ENCODE results near the gene PRODH. TPM values are rescaled to one million over a fixed set of nuclear protein-coding genes. Genes with fewer than 3 reads are reported as not detected.
"Not testable (repeated sequence)": the region's sequence is repeated elsewhere in the genome, so short reads cannot be mapped to it uniquely, and the experiment has no call there.

The PRODH gene
- total RNA-seq, 2 donors from 2014 or later: 65.1 to 67.5 TPM

GRCh38 chr22:18975434-18976196 lies 39.5 kb upstream of the PRODH start:
- no peak overlapping the region for H3K27ac ChIP-seq (ENCODE audit: low read depth, low read length)
- H3K9me3 Mint-ChIP-seq: peaks cover 6% of the 10 kb centered on the region
- TF ChIP-seq, protein P1, sequence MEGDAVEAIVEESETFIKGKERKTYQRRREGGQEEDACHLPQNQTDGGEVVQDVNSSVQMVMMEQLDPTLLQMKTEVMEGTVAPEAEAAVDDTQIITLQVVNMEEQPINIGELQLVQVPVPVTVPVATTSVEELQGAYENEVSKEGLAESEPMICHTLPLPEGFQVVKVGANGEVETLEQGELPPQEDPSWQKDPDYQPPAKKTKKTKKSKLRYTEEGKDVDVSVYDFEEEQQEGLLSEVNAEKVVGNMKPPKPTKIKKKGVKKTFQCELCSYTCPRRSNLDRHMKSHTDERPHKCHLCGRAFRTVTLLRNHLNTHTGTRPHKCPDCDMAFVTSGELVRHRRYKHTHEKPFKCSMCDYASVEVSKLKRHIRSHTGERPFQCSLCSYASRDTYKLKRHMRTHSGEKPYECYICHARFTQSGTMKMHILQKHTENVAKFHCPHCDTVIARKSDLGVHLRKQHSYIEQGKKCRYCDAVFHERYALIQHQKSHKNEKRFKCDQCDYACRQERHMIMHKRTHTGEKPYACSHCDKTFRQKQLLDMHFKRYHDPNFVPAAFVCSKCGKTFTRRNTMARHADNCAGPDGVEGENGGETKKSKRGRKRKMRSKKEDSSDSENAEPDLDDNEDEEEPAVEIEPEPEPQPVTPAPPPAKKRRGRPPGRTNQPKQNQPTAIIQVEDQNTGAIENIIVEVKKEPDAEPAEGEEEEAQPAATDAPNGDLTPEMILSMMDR (conservative IDR thresholded peaks at IDR 0.05): no peak
- H3K4me3 ChIP-seq (ENCODE audit: low read length): no peak overlapping the region
- H3K4me3 Mint-ChIP-seq: no peak overlapping the region
- H3K4me1 Mint-ChIP-seq: no peaks in the 10 kb centered on the region
- H3K27ac Mint-ChIP-seq: no peak overlapping the region
- peaks cover 5% of the 10 kb centered on the region for H3K27me3 Mint-ChIP-seq (ENCODE audit: insufficient read depth)
- no peaks in the 10 kb centered on the region for H3K36me3 Mint-ChIP-seq (ENCODE audit: low read depth)
- peaks cover 11% of the 10 kb centered on the region for H3K9me3 ChIP-seq (ENCODE audit: control insufficient read depth, low read length)
- DNase-seq: no peak
- H3K36me3 ChIP-seq (ENCODE audit: control insufficient read depth, insufficient read depth, low read length): peaks cover 9% of the 10 kb centered on the region
- H3K4me1 ChIP-seq (ENCODE audit: control insufficient read depth, insufficient read depth, low read length): no peaks in the 10 kb centered on the region
- H3K27me3 ChIP-seq (ENCODE audit: control insufficient read depth, insufficient read depth, low read length, poor library complexity, severe bottlenecking): no peaks in the 10 kb centered on the region
- WGBS, 2 experiments (ENCODE audit: insufficient coverage in 1 of 2, insufficient read length in 1 of 2): 91 to 99% methylated on average over 14 to 16 of the region's 16 CpGs
- no peak overlapping the region for H3K9ac ChIP-seq (ENCODE audit: extremely low read depth, low read length, poor library complexity, severe bottlenecking)

DNA sequence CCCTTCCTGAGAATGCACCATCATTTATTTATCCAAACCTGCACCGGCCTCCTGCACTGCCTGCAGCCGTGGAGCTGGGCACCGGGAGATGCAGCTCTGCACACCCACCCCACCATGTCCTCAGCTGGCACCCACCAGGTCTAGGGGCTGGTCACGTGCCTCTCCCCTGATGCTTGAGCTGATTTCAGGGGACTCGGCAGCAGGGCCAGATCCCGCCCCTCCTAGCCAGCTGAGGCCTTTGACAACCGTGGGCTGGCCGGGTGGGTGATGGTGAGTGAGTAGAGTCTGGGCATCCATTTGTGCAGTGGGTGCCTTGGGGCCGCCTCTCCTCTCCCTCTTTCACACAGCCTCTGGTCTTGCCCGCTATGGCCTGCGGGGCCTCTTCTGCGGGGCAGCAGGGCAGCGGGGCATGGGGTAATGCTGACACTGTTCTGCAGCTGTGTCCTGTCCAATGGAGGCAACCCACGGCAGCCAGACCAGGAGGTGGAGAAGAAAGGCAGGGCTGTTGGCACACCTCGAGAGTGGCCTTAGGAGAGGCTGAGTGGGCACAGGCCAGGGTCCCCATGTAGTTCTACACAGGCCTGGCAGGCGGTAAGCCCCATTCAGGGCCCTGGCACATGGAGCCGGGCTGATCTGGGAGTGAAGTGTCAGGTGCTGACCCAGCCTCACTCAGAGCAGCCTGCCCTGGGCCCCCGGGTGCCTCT lies 38.5 kb upstream of the PRODH start:
- TF ChIP-seq, protein P1 (conservative IDR thresholded peaks at IDR 0.05): no peak
- Mint-ChIP-seq H3K4me3 (no peak overlapping the region), H3K27ac (no peak overlapping the region), H3K4me1 (no peaks in the 10 kb centered on the region), H3K9me3 (no peaks in the 10 kb centered on the region), H3K36me3 (ENCODE audit: low read depth) (no peaks in the 10 kb centered on the region), H3K27me3 (ENCODE audit: insufficient read depth) (peaks cover 6% of the 10 kb centered on the region)
- Histone ChIP-seq H3K9ac (ENCODE audit: extremely low read depth, low read length, poor library complexity, severe bottlenecking) (no peak overlapping the region), H3K9me3 (ENCODE audit: control insufficient read depth, low read length) (peaks cover 2% of the 10 kb centered on the region), H3K27ac (ENCODE audit: low read depth, low read length) (no peak overlapping the region), H3K4me1 (ENCODE audit: control insufficient read depth, insufficient read depth, low read length) (no peaks in the 10 kb centered on the region), H3K36me3 (ENCODE audit: control insufficient read depth, insufficient read depth, low read length) (peaks cover 9% of the 10 kb centered on the region), H3K27me3 (ENCODE audit: control insufficient read depth, insufficient read depth, low read length, poor library complexity, severe bottlenecking) (no peaks in the 10 kb centered on the region), H3K4me3 (ENCODE audit: low read length) (no peak overlapping the region)
- 89 to 100% methylated on average over 6 to 18 of the region's 18 CpGs for WGBS, 2 experiments (ENCODE audit: insufficient coverage in 1 of 2, insufficient read length in 1 of 2)
- DNase-seq: no peak

DNA sequence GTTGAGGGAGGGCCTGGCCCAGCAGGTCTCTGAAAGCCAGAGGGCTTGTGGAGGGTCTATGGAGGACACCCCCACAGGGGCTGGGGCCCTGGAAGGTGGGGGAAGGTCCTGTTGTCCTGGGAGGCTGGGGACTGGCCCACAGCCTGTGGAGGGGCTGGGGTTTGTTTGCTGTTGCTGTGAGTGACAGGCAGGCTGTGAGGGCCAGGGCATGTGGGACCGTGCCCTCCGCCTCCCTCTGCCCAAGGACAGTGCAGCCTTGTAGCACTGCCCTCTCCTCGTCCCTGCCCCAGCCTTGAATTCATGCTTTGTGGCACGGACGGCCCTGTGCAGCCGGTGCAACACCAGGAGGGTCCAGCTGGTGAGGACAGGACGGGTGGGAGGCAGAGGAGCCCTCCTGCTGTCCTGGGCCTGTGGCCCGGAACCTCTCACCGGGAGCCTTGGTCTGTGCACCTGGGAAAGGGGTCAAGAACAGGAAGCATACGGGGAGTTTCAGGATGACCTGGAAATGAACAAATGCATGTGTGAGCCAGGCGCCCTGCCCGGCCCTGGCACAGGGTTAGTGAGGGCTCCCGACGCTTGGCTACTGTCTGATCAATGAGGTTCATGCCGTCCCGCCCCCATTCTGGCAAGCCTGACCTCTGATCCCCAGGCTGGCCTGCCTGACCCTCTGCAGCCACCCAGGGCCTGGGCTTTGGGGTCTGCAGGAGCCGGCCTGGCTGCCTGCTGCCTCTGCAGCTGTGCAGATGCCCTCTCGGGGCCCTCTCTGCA lies 37.4 kb upstream of the PRODH start:
- Mint-ChIP-seq H3K9me3 (no peaks in the 10 kb centered on the region), H3K27ac (no peak overlapping the region), H3K4me3 (no peak overlapping the region), H3K36me3 (ENCODE audit: low read depth) (no peaks in the 10 kb centered on the region), H3K4me1 (no peaks in the 10 kb centered on the region), H3K27me3 (ENCODE audit: insufficient read depth) (peaks cover 11% of the 10 kb centered on the region)
- Histone ChIP-seq H3K4me3 (ENCODE audit: low read length) (no peak overlapping the region), H3K9me3 (ENCODE audit: control insufficient read depth, low read length) (no peaks in the 10 kb centered on the region), H3K27ac (ENCODE audit: low read depth, low read length) (no peak overlapping the region), H3K4me1 (ENCODE audit: control insufficient read depth, insufficient read depth, low read length) (no peaks in the 10 kb centered on the region), H3K36me3 (ENCODE audit: control insufficient read depth, insufficient read depth, low read length) (no peaks in the 10 kb centered on the region), H3K9ac (ENCODE audit: extremely low read depth, low read length, poor library complexity, severe bottlenecking) (no peak overlapping the region), H3K27me3 (ENCODE audit: control insufficient read depth, insufficient read depth, low read length, poor library complexity, severe bottlenecking) (no peaks in the 10 kb centered on the region)
- no peak for DNase-seq
- 79 to 86% methylated on average over 8 to 18 of the region's 18 CpGs for WGBS, 2 experiments (ENCODE audit: insufficient coverage in 1 of 2, insufficient read length in 1 of 2)
- TF ChIP-seq, protein P1 (conservative IDR thresholded peaks at IDR 0.05): no peak

GRCh38 chr22:18972591-18972990 lies 36.5 kb upstream of the PRODH start:
- H3K4me1 Mint-ChIP-seq; H3K27me3 ChIP-seq (ENCODE audit: control insufficient read depth, insufficient read depth, low read length, poor library complexity, severe bottlenecking); H3K4me3 Mint-ChIP-seq; H3K9me3 ChIP-seq (ENCODE audit: control insufficient read depth, low read length); H3K36me3 ChIP-seq (ENCODE audit: control insufficient read depth, insufficient read depth, low read length); H3K9ac ChIP-seq (ENCODE audit: extremely low read depth, low read length, poor library complexity, severe bottlenecking); DNase-seq; H3K4me1 ChIP-seq (ENCODE audit: control insufficient read depth, insufficient read depth, low read length); H3K4me3 ChIP-seq (ENCODE audit: low read length); H3K9me3 Mint-ChIP-seq; H3K36me3 Mint-ChIP-seq (ENCODE audit: low read depth); H3K27ac ChIP-seq (ENCODE audit: low read depth, low read length); H3K27ac Mint-ChIP-seq: not testable (repeated sequence)
- H3K27me3 Mint-ChIP-seq (ENCODE audit: insufficient read depth): peaks cover 11% of the 10 kb centered on the region
- 91 to 100% methylated on average over 2 to 8 of the region's 8 CpGs for WGBS, 2 experiments (ENCODE audit: insufficient coverage in 1 of 2, insufficient read length in 1 of 2)

Data from endodermal cell (in vitro differentiated cells).